Epithelial cell of proximal tubule (primary cell): ENCODE data around the gene MXRA7. TPM values are rescaled to one million over a fixed set of nuclear protein-coding genes. Genes with fewer than 3 reads are reported as not detected.
"Not testable (repeated sequence)": the region's sequence is repeated elsewhere in the genome, so short reads cannot be mapped to it uniquely, and the experiment has no call there.

Experiments
- DNase-seq: peaks from one replicate; pipeline ENCODE4 v3.0.0-alpha.2; 2011; ENCODE audit warnings: low read depth
- H3K4me3 ChIP-seq: 2 replicates; pipeline ENCODE4 v1.5.1; 2011; ENCODE audit warnings: low read depth, mild to moderate bottlenecking, low read length
- CTCF ChIP-seq: conservative IDR thresholded peaks from 2 replicates; pipeline ENCODE4 v1.5.1; 2012; ENCODE audit warnings: low read depth, mild to moderate bottlenecking, low read length
- total RNA-seq: library from RNA; depleted of rRNA; stranded (reverse); fragments of >200 nt; gene quantifications from 2 replicates; pipeline ENCODE4 v1.2.3, GENCODE V29; 2015

MXRA7 gene
- total RNA-seq, 1 donor from 2014 or later = 167 TPM

- no peak for TF ChIP-seq CTCF
- DNase-seq = no peak
- no peak overlapping the region for H3K4me3 ChIP-seq
Measured at GRCh38 chr17:76638263-76638662, 72.5 kb downstream of the MXRA7 start.

- DNase-seq, H3K4me3 ChIP-seq: not testable (repeated sequence)
Measured at GRCh38 chr17:76636486-76637206, 74.1 kb downstream of the MXRA7 start.

- no peak overlapping the region for H3K4me3 ChIP-seq
- DNase-seq = no peak
- no peak for TF ChIP-seq CTCF
Measured at GRCh38 chr17:76635659-76636360, 75.0 kb downstream of the MXRA7 start.

GRCh38 chr17:76635039-76635438 is 75.7 kb downstream of the MXRA7 start:
- no peak for TF ChIP-seq CTCF
- H3K4me3 ChIP-seq = no peak overlapping the region
- DNase-seq = no peak

- DNase-seq = no peak
- TF ChIP-seq CTCF = no peak
- H3K4me3 ChIP-seq = no peak overlapping the region
Measured at GRCh38 chr17:76633628-76634328, 77.0 kb downstream of the MXRA7 start.

GRCh38 chr17:76631821-76632565 is 78.8 kb downstream of the MXRA7 start:
- no peak for DNase-seq
- no peak for TF ChIP-seq CTCF
- H3K4me3 ChIP-seq = no peak overlapping the region

- no peak overlapping the region for H3K4me3 ChIP-seq
- no peak for DNase-seq
- TF ChIP-seq CTCF = no peak
Measured at GRCh38 chr17:76630151-76630550, 80.6 kb downstream of the MXRA7 start.
